NCI-H748 (cell line): ENCODE results near the gene GOLGA6A.

Experiments used
- DNase-seq: peaks from one replicate; lab custom pipeline; 2025; ENCODE audit not compliant: unreplicated experiment; lab: John Stamatoyannopoulos, UW

GOLGA6A gene

GRCh38 chr15:74037171-74038117, 44.9 kb downstream of the GOLGA6A start:
- no peak for DNase-seq

DNA sequence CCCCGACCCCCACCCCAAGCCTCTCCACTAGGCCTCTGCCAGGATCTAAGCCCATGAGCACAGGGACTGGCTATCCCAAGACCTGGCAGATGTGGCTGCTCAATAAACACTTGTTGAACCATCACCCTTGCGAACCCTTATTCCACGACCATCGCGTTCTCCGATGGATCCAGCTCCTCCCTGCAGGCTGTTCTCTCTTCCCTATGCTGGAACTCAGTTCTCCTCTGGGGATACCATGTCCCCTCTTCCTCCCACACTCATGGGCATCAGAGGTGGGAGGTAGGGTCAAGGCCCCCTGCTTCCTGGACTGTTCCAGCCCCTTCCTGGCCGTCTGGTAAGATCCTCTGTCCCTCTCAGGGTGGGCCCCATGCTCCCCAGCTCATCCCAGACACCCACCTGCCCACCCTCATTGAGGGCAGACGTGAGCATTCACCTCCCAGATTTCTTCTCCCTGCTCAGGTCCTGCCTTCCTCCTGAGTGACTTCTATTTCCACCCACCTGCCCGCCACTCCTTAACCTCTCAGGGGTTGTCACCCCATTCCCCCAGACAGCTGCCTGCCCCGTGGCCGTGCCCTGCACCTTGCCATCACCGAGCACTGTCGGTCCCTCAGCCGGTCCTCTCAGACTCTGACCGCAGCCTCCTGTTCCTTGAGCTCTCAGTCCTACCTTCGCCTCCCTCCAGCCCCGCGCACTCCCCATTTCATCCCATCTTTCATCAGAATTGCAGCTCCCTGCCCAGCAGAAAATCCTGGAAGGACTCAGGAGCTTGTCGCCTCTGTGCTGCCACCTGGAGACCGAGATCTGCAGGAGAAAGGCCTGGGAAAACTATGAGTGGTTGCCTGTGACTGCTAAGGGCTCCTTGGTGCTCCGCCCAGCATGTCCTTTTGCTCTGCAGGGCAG, 45.8 kb downstream of the GOLGA6A start:
- DNase-seq: peak; percentile 3

- DNase-seq: no peak
Observed at GRCh38 chr15:74035121-74036017, 47.0 kb downstream of the GOLGA6A start.

- DNase-seq: no peak
Observed at GRCh38 chr15:74034206-74034755, 48.1 kb downstream of the GOLGA6A start.

GRCh38 chr15:74032606-74033561, 49.5 kb downstream of the GOLGA6A start:
- no peak for DNase-seq

DNA sequence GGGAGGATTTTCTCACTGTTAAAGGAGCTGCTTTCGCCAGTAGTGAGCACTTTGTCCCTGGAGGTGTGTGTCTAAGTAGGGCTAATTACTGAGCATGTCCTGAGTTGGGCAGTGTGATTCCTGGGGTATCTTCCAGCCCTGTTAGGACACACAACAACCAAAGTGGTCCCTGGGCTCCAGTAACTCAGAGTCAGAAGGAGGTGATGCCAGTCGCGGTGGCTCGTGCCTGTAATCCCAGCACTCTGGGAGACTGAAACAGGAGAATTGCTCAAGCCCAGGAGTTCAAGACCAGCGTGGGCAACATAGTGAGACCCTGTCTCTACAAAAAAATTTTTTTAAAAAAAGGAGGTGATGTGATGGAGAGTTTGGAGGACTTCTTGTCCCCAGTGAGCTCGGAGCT, 50.3 kb downstream of the GOLGA6A start:
- no peak for DNase-seq

GRCh38 chr15:74028646-74029045, 53.7 kb downstream of the GOLGA6A start:
- no peak for DNase-seq

GRCh38 chr15:74027688-74028087, 54.7 kb downstream of the GOLGA6A start:
- no peak for DNase-seq

DNA sequence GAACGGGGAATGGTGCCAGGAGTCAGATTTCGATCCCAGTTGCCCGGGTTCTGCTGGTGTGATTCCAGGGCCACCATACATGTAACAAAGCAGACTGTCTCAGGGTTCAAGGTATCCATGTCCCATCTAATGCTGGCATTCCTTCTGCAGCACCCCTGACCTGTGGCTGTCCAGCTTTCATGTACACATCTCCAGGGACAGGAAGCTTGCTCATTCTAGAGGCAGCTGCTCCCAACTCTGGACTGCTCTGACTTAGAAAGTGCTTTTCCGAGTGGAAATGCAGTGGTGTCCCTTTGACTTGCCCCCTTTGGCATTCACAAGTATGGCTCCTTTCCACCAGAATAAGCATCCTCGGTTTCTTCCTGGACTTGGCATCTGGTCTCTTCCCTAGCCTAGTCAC, 56.9 kb downstream of the GOLGA6A start:
- DNase-seq: no peak

DNA sequence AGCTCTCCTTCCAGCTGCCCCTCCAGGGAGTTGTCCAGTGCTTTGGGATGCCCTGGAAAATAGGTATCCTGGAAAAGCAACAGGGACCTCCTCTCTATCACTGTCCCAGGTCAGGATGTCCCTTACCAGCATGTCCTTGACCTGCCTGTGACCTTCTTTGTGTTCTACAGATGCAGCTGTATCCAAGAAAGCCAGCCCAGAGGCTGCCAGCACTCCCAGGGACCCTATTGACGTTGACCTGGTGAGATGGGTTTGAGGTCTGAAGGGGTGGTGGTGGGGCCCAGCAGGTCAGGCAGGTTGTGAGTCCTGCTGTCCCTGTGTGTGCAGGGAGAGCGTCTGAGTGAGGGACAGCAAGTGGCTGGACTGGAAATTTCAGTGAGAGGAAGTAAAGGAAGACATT, 57.7 kb downstream of the GOLGA6A start:
- DNase-seq: no peak

DNA sequence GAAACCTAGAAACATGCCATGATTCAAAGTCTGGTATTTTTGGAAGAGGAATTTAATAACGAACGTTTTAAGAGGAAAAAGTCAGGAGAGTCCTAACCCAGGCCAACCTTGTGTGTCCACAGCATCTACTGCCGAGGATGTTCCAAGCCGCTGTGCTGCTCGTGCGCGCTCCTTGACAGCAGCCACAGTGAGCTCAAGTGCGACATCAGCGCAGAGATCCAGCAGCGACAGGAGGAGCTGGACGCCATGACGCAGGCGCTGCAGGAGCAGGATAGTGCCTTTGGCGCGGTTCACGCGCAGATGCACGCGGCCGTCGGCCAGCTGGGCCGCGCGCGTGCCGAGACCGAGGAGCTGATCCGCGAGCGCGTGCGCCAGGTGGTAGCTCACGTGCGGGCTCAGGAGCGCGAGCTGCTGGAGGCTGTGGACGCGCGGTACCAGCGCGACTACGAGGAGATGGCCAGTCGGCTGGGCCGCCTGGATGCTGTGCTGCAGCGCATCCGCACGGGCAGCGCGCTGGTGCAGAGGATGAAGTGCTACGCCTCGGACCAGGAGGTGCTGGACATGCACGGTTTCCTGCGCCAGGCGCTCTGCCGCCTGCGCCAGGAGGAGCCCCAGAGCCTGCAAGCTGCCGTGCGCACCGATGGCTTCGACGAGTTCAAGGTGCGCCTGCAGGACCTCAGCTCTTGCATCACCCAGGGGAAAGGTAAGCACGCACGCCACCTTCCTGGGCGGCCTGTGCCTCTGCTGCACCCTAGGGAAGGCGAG, 59.5 kb downstream of the GOLGA6A start:
- no peak for DNase-seq
